ENCODE measurements around the gene SNX20. TPM values are rescaled to one million over a fixed set of nuclear protein-coding genes. Genes with fewer than 3 reads are reported as not detected.

The SNX20 gene
- total RNA-seq, 4 donors from 2014 or later, result 2.2 to 6.9 (median 4.4) TPM

- DNase-seq (ENCODE audit: low spot score) (no peak), ATAC-seq (ENCODE audit: low FRiP score) (no peak)
- TF ChIP-seq, protein P1, sequence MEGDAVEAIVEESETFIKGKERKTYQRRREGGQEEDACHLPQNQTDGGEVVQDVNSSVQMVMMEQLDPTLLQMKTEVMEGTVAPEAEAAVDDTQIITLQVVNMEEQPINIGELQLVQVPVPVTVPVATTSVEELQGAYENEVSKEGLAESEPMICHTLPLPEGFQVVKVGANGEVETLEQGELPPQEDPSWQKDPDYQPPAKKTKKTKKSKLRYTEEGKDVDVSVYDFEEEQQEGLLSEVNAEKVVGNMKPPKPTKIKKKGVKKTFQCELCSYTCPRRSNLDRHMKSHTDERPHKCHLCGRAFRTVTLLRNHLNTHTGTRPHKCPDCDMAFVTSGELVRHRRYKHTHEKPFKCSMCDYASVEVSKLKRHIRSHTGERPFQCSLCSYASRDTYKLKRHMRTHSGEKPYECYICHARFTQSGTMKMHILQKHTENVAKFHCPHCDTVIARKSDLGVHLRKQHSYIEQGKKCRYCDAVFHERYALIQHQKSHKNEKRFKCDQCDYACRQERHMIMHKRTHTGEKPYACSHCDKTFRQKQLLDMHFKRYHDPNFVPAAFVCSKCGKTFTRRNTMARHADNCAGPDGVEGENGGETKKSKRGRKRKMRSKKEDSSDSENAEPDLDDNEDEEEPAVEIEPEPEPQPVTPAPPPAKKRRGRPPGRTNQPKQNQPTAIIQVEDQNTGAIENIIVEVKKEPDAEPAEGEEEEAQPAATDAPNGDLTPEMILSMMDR (IDR thresholded peaks at IDR 0.05), result no peak
These were observed 1.2 kb downstream of the SNX20 start for GRCh38 chr16:50679676-50680555.

GRCh38 chr16:50679266-50679665 lies 1.8 kb downstream of the SNX20 start:
- DNase-seq (ENCODE audit: low spot score) (no peak), ATAC-seq (ENCODE audit: low FRiP score) (no peak)
- TF ChIP-seq, protein P1 (IDR thresholded peaks at IDR 0.05), result no peak

GRCh38 chr16:50678531-50678930 lies 2.6 kb downstream of the SNX20 start:
- DNase-seq (ENCODE audit: low spot score), result no peak
- ATAC-seq (ENCODE audit: low FRiP score), result no peak
- TF ChIP-seq, protein P1 (IDR thresholded peaks at IDR 0.05), result no peak

GRCh38 chr16:50677351-50677750 lies 3.8 kb downstream of the SNX20 start:
- TF ChIP-seq, protein P1 (IDR thresholded peaks at IDR 0.05), result no peak
- DNase-seq (ENCODE audit: low spot score) (no peak), ATAC-seq (ENCODE audit: low FRiP score) (no peak)

- TF ChIP-seq, protein P1 (IDR thresholded peaks at IDR 0.05), result no peak
- DNase-seq (ENCODE audit: low spot score) (no peak), ATAC-seq (ENCODE audit: low FRiP score) (no peak)
These were observed 4.4 kb downstream of the SNX20 start for GRCh38 chr16:50676684-50677225.

DNA sequence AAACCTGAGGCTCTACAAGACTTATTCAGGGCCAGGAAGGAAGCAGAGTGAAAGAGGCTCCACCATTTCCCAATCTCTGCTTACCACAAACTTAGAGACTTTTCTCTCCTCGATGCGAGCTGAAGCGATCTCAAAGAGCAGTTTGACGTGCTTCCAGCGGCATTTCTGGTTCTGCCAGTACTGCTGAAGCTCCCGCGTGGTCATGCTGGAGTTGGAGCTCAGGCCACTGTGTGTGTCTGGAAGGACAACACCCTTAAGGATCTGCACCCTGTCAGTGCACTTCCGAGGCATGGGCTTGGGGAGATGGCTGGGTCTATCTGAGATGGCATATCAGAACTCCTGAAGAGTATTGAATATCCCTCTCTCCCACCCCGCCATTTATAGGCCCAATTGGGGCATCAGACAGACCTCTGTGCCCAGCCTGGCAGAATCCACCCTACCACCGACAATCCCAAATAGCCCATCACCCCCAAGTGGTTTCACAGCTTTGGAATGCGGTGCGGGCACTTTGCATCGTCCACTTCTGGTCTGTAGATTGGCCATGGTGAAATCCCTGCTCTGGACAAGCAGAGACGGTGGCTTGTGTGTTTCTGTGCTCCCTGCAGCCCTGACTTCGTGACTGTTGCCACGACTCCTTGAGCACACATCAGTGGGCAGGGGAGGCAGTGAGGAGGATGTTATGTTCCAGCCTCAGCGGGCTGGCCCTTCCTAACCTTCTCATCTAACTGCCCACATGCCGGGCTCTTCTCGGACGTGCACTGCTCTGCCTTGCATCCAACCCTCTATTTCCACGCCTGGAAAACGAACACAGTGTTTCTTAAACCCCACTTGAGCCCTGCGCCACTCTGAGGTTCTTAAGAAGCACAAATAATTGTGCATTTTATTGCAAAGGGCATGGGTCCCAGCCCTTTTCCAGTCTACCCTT lies 5.2 kb downstream of the SNX20 start:
- TF ChIP-seq, protein P1 (IDR thresholded peaks at IDR 0.05), result no peak
- no peak for ATAC-seq (ENCODE audit: low FRiP score)
- no peak for DNase-seq (ENCODE audit: low spot score)

All from omental fat pad (tissue), 4 donors.